ENCODE data around the gene GPC2. TPM values are rescaled to one million over a fixed set of nuclear protein-coding genes. Genes with fewer than 3 reads are reported as not detected.
"Not testable (repeated sequence)": the region's sequence is repeated elsewhere in the genome, so short reads cannot be mapped to it uniquely, and the experiment has no call there.

The GPC2 gene
- total and polyA plus RNA-seq, 9 donors, result 0.25 to 5.6 (median 3.1) TPM

- DNase-seq, result no peak
- H3K36me3 ChIP-seq, result no peaks in the 10 kb centered on the region
- H3K4me1 ChIP-seq (ENCODE audit: insufficient read depth), result no peaks in the 10 kb centered on the region
- no peak for TF ChIP-seq POLR2A (IDR thresholded peaks at IDR 0.05)
- TF ChIP-seq CTCF (IDR thresholded peaks at IDR 0.05), result no peak
- TF ChIP-seq EP300 (IDR thresholded peaks at IDR 0.05), result no peak
- no peak overlapping the region for H3K4me3 ChIP-seq
- H3K27ac ChIP-seq, result no peak overlapping the region
- no peaks in the 10 kb centered on the region for H3K9me3 ChIP-seq
- WGBS, 3 donors, result 83 to 90% (median 85%) methylated on average over 14 of the region's 14 CpGs
- H3K27me3 ChIP-seq, result no peaks in the 10 kb centered on the region
- intact Hi-C loops (cut with DNase I), result loop anchor here in 1 of 4 donors (5.0 kb wide), 1 partner anchor 90 kb away; no protein-coding TSS in a partner anchor
Measured at GRCh38 chr7:100221767-100222444, 44.7 kb upstream of the GPC2 start.

GRCh38 chr7:100221231-100221718, 44.1 kb upstream of the GPC2 start:
- Histone ChIP-seq H3K27me3 (no peaks in the 10 kb centered on the region), H3K4me3 (no peak overlapping the region), H3K36me3 (no peaks in the 10 kb centered on the region), H3K4me1 (ENCODE audit: insufficient read depth) (no peaks in the 10 kb centered on the region), H3K9me3 (no peaks in the 10 kb centered on the region), H3K27ac (no peak overlapping the region)
- DNase-seq, result no peak
- no peak for TF ChIP-seq CTCF (IDR thresholded peaks at IDR 0.05)
- 86 to 88% (median 87%) methylated on average over 5 of the region's 5 CpGs for WGBS, 3 donors
- intact Hi-C loops (cut with DNase I), result loop anchor here in 1 of 4 donors (5.0 kb wide), 1 partner anchor 89 kb away; no protein-coding TSS in a partner anchor

GRCh38 chr7:100220586-100221230, 43.5 kb upstream of the GPC2 start:
- no peaks in the 10 kb centered on the region for H3K27me3 ChIP-seq
- WGBS, 3 donors, result 77 to 78% (median 77%) methylated on average over 22 of the region's 22 CpGs
- TF ChIP-seq POLR2A (IDR thresholded peaks at IDR 0.05) (no peak), CTCF (IDR thresholded peaks at IDR 0.05) (no peak), EP300 (IDR thresholded peaks at IDR 0.05) (no peak)
- no peak overlapping the region for H3K4me3 ChIP-seq
- H3K27ac ChIP-seq, result no peak overlapping the region
- H3K4me1 ChIP-seq (ENCODE audit: insufficient read depth), result peaks cover 1% of the 10 kb centered on the region
- no peaks in the 10 kb centered on the region for H3K36me3 ChIP-seq
- no peak for DNase-seq
- H3K9me3 ChIP-seq, result no peaks in the 10 kb centered on the region
- intact Hi-C loops (cut with DNase I), result loop anchor here in 1 of 4 donors (5.0 kb wide), 1 partner anchor 88 kb away; no protein-coding TSS in a partner anchor

- not testable (repeated sequence) for H3K36me3 ChIP-seq; H3K9me3 ChIP-seq; H3K27ac ChIP-seq; H3K4me1 ChIP-seq (ENCODE audit: insufficient read depth); H3K27me3 ChIP-seq; H3K4me3 ChIP-seq; DNase-seq
- intact Hi-C loops (cut with DNase I), result loop anchor here in 3 of 4 donors (5.0 to 10.0 kb wide), 2 partner anchors 85 to 88 kb away; no protein-coding TSS in a partner anchor
- 83 to 84% (median 84%) methylated on average over 14 to 25 of the region's 27 CpGs for WGBS, 3 donors
Measured at GRCh38 chr7:100219801-100220585, 42.8 kb upstream of the GPC2 start, which contains the start of gene PVRIG. Gene PVRIG (plus strand): TSS chr7:100219949. CDS start chr7:100219971, 22 bp downstream.
